ENCODE data around the gene MDGA2. TPM values are rescaled to one million over a fixed set of nuclear protein-coding genes. Genes with fewer than 3 reads are reported as not detected.

The MDGA2 gene
- total RNA-seq, 1 experiment from 2014 or later: 0.12 TPM

DNA sequence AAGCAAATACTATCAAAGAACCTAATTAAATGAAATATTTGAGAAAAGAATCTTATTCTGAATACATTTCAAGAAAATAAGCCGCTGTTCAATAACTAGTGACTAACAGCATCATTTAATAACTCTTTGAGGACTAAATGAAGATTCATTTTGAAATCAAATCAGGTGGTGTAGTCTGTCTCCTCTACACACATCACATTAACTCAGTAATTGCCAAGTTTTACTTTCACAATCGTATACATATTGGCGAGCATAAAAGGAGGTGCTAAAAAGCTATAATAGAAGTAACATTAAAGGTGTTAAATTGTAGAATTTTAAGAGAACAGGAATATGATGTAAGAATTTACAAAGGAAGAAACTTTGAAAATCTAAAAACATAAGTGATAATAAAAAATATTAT lies 185.1 kb downstream of the MDGA2 start:
- no peak for DNase-seq (ENCODE audit: low read depth)

- no peak for DNase-seq (ENCODE audit: low read depth)
Observed at GRCh38 chr14:47485421-47485820, 190.0 kb downstream of the MDGA2 start.

DNA sequence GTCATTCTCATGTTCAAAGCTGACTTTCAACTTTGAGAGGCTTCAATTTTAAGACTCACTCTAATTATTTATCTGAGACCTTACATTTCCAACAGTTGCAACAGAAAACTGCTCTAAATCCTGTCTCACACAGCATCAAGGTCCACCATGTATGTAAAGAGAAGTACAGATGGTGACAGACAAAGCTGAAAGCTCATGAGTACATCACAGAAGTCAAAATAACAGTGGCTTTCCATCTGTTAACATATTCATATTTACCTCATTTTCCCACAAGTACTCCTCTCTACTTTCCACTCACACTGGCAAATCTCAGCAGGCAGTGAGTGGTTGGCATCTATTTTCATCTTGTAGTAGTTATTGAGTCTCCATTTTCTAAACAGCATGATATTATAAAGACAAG lies 192.0 kb downstream of the MDGA2 start:
- DNase-seq (ENCODE audit: low read depth): no peak

DNA sequence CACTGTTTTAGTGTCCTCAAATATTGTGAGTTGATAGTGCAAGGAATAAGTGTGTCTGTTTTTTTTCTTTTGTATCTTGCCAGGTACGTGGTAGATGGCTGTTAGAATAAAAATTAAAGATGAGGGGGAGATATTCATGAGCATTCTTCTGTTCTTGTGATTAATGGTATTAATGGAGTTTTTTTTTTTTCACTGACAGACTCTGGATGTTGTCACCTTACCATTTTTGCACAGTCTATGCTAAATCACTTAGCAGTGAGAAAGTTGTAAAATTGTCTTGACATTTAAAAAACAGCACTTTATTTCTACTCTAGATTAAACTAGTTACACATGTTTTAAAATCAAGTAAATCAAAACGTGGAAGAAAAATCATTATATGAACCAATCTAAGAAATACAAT lies 204.3 kb downstream of the MDGA2 start:
- DNase-seq (ENCODE audit: low read depth): no peak

GRCh38 chr14:47466916-47467315 lies 208.5 kb downstream of the MDGA2 start:
- no peak for DNase-seq (ENCODE audit: low read depth)

GRCh38 chr14:47454025-47454424 lies 221.4 kb downstream of the MDGA2 start:
- no peak for DNase-seq (ENCODE audit: low read depth)

- DNase-seq (ENCODE audit: low read depth): no peak
Observed at GRCh38 chr14:47447076-47447475, 228.3 kb downstream of the MDGA2 start.

- peak; percentile 2 for DNase-seq (ENCODE audit: low read depth)
Observed at GRCh38 chr14:47442211-47442610, 233.2 kb downstream of the MDGA2 start.

DNA sequence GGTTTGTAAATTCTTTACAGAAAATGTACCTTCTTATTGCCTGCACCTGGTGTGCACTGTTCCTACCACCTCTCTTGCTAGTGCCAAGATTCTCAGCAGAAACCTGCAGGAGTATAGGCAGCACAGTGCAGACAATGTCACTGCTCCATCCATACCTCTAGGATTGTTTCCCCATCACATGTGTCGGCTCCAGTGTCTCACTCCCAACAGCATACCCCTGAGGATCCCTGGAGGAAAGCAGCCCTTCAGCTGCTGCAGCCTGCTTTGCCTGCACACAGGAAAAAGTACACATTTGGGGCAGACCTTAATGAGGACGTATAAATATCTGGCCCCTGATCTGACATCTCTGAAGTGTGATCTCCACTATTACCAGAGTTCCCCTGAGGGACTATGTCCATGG lies 235.5 kb downstream of the MDGA2 start:
- no peak for DNase-seq (ENCODE audit: low read depth)

DNA sequence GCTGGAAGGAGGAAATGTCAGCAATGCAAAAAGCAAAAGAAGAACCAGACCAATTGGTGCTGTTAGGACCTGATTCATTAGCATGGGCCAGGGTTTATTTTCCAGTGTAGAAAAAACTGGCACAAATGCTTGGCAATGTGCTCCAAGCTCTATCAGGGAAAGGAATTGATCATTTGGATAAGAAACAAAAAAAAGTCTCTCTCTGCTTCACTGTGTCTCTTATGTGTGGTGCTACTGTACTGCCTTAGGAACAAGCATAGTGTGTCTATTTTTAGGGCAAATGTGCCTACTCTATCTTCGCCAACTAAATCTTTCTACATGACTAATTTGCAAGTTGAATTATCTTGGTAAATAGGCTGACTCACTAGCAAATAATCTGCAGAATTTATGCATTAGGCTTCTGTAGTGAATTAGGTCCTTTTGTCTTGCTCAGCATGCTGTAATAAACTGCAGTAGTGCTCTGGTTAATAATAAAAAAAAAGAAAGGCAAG lies 236.7 kb downstream of the MDGA2 start:
- peak; percentile 31 for DNase-seq (ENCODE audit: low read depth)

GRCh38 chr14:47435331-47435965 lies 240.0 kb downstream of the MDGA2 start:
- DNase-seq (ENCODE audit: low read depth): no peak

GRCh38 chr14:47427629-47428028 lies 247.8 kb downstream of the MDGA2 start:
- no peak for DNase-seq (ENCODE audit: low read depth)

DNA sequence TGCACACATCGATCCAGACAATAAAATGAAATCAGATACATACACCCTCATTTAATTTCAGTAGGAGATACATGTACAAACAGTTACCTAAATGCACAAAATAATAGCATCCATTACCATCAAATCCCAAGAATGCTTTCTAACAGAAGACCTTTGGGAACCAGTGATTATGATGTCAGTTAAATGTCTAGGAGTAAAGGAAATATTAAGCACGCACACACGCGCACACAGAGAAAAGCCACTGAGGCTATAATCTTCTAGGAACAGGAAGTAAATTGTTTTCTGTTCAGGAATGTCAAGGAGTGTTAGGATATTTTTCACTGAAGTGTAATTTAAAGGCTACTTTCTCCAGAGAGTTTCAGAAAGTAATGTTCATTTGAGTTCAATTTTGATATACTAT lies 250.1 kb downstream of the MDGA2 start:
- no peak for DNase-seq (ENCODE audit: low read depth)

DNA sequence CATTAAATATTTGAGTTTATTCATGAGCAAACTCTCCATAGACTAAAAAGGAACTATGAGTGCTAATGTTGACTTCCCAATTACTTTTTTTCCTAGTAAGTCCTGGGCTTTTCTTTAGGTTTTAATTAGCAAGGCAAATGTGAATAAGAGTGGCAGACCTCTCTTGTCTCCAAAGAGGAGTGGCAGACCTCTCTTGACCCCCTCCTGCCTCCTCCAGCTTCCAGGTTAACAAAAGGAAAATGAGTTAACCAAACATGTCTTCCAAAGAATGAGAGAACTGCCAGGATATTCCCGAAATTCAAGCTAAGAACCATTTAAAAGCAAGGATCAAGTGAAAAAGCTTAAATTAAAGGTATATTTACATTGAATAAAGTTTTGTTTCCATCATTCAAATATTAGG lies 253.2 kb downstream of the MDGA2 start:
- no peak for DNase-seq (ENCODE audit: low read depth)

- DNase-seq (ENCODE audit: low read depth): no peak
Observed at GRCh38 chr14:47411523-47411922, 263.9 kb downstream of the MDGA2 start.

- DNase-seq (ENCODE audit: low read depth): no peak
Observed at GRCh38 chr14:47392326-47392725, 283.1 kb downstream of the MDGA2 start.

- no peak for DNase-seq (ENCODE audit: low read depth)
Observed at GRCh38 chr14:47390831-47391504, 284.4 kb downstream of the MDGA2 start.

GRCh38 chr14:47389535-47389934 lies 285.9 kb downstream of the MDGA2 start:
- no peak for DNase-seq (ENCODE audit: low read depth)

- DNase-seq (ENCODE audit: low read depth): peak; percentile 19
Observed at GRCh38 chr14:47366006-47366405, 309.4 kb downstream of the MDGA2 start.

DNA sequence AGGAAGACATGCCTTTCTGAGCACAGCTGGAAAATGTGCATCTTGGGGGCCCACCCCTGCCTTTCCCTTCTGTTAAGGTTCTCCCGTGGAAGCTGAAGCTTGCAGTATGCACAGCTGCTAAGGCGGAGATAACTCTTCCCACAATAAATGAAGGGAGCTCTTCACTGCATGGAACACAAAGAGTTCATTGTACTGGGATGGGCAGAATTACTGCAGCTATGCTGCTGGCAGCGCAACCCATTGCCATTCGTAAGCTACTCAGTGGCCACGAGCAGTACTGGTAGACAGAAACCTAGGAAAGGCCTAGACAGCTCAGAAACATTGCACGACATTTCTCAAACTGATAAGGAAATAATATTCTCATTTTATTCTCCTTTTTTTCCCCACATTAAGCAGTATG lies 310.2 kb downstream of the MDGA2 start:
- peak; percentile 38 for DNase-seq (ENCODE audit: low read depth)

DNA sequence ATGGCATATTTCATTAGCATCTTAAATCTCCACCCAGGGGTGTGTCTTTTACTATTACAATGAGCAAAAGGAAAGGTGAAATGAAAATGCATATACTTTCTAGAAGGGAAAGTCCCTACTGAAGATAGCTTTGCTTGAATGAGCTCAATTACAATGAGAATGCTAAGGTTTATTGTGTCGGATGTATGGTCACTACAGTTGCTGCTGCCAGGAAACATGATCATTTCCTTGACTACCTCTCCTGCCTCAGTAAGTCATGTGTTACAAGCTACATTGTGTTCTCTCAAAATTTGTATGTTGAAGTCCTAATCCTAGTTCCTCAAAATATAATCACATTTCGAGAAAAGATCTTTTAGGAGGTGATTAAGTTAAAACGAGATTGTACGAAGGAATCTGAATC lies 322.2 kb downstream of the MDGA2 start:
- no peak for DNase-seq (ENCODE audit: low read depth)

- no peak for DNase-seq (ENCODE audit: low read depth)
Observed at GRCh38 chr14:47346849-47347248, 328.6 kb downstream of the MDGA2 start.

- DNase-seq (ENCODE audit: low read depth): no peak
Observed at GRCh38 chr14:47345016-47345415, 330.4 kb downstream of the MDGA2 start.

DNA sequence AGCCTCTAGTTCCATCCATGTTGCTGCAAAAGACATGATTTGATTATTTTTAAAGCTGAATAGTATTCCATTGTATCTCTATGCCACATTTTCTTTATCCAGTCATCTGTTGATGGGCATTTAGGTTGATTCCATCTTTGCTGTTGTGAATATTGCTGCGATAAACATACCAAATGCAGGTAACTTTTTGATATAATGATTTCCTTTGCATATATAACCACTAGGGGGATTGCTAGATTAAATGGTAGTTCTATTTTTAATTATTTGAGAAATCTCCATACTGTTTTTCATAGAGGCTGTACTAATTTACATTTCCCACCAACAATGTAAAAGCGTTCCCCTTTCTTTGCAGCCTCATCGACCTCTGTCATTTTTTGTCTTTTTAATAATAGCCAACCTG lies 342.5 kb downstream of the MDGA2 start:
- DNase-seq (ENCODE audit: low read depth): no peak

All from RPMI7951 (cell line).